A549 treated with AZD2906 at 1 μM for 4 hours (cell line): Measurements from ENCODE around the gene UFC1. TPM values are rescaled to one million over a fixed set of nuclear protein-coding genes. Genes with fewer than 3 reads are reported as not detected.

Source experiments
- total RNA-seq: library from RNA; stranded (reverse); fragments of 200-300 nt; extraction: Qiagen RNA extraction; gene quantifications from 5 replicates; pipeline ENCODE4 v1.2.3, GENCODE V29; 2022

UFC1 gene
- total RNA-seq: 87.5 to 144 TPM (median 90.2 TPM) in 5 replicates

GRCh38 chr1:161153682-161154337 is at the start of gene UFC1:
TSS of gene UFC1 (plus strand) at chr1:161153978. CDS start at chr1:161153998, 20 bp downstream.

GRCh38 chr1:161117759-161118581 is 35.8 kb upstream of the UFC1 start, which contains the start of the genes NIT1 and PFDN2:
TSS of gene NIT1 (plus strand) at chr1:161118105. CDS start at chr1:161118177, 72 bp downstream.
TSS of gene PFDN2 (minus strand) at chr1:161118037. CDS start at chr1:161118026, 11 bp downstream.

GRCh38 chr1:161132410-161133219 is 21.2 kb upstream of the UFC1 start, which contains the start of gene DEDD:
TSS of gene DEDD (minus strand) at chr1:161132667. CDS start at chr1:161124462, 8,205 bp downstream.

GRCh38 chr1:161159087-161159912 is 5.5 kb downstream of the UFC1 start, which contains the start of gene USP21:
TSS of gene USP21 (plus strand) at chr1:161159500. CDS start at chr1:161160641, 1,141 bp downstream.

GRCh38 chr1:161165742-161166668 is 12.2 kb downstream of the UFC1 start, which contains the start of gene PPOX:
TSS of gene PPOX (plus strand) at chr1:161166426. CDS start at chr1:161166848, 422 bp downstream.

GRCh38 chr1:161177112-161177935 is 23.5 kb downstream of the UFC1 start, which contains the start of gene B4GALT3:
TSS of gene B4GALT3 (minus strand) at chr1:161177507. CDS start at chr1:161176060, 1,447 bp downstream.

GRCh38 chr1:161198897-161199431 is 45.2 kb downstream of the UFC1 start, which contains the start of gene ADAMTS4:
TSS of gene ADAMTS4 (minus strand) at chr1:161199054. CDS start at chr1:161198627, 427 bp downstream.

GRCh38 chr1:161201836-161202712 is 48.3 kb downstream of the UFC1 start, which contains the start of gene NDUFS2:
TSS of gene NDUFS2 (plus strand) at chr1:161202367. CDS start at chr1:161202386, 19 bp downstream.

Other genes with a start within 250 kb of the UFC1 start
- 0.64 to 0.98 TPM (median 0.83 TPM) in 5 replicates for gene ITLN2, start 199.2 kb upstream of the UFC1 start, total RNA-seq
- 48.2 to 73.2 TPM (median 62.9 TPM) in 5 replicates for gene F11R, start 132.8 kb upstream of the UFC1 start, total RNA-seq
- 0.15 to 0.48 TPM (median 0.26 TPM) in 3 of 5 replicates, not detected in the others for gene TSTD1, start 115.0 kb upstream of the UFC1 start, total RNA-seq
- 42.5 to 51.3 TPM (median 49.0 TPM) in 5 replicates for gene USF1, start 108.0 kb upstream of the UFC1 start, total RNA-seq
- gene ARHGAP30, start 84.1 kb upstream of the UFC1 start, total RNA-seq: 0.07 to 0.09 TPM (median 0.07 TPM) in 5 replicates
- gene NECTIN4, start 64.4 kb upstream of the UFC1 start, total RNA-seq: 1.6 to 1.9 TPM (median 1.8 TPM) in 5 replicates
- gene KLHDC9, start 55.6 kb upstream of the UFC1 start, total RNA-seq: 1.8 to 2.1 TPM (median 1.8 TPM) in 5 replicates
- gene PFDN2, start 35.9 kb upstream of the UFC1 start, total RNA-seq: 98.5 to 110 TPM (median 106 TPM) in 5 replicates
- 25.8 to 32.2 TPM (median 31.0 TPM) in 5 replicates for gene NIT1, start 35.9 kb upstream of the UFC1 start, total RNA-seq
- 30.9 to 35.3 TPM (median 31.4 TPM) in 5 replicates for gene DEDD, start 21.3 kb upstream of the UFC1 start, total RNA-seq
- gene USP21, start 5.5 kb downstream of the UFC1 start, total RNA-seq: 15.8 to 24.1 TPM (median 22.5 TPM) in 5 replicates
- gene PPOX, start 12.4 kb downstream of the UFC1 start, total RNA-seq: 12.2 to 15.7 TPM (median 15.2 TPM) in 5 replicates
- 20.3 to 25.7 TPM (median 24.3 TPM) in 5 replicates for gene B4GALT3, start 23.5 kb downstream of the UFC1 start, total RNA-seq
- 0.01 to 0.02 TPM (median 0.01 TPM) in 4 of 5 replicates, not detected in the other for gene ADAMTS4, start 45.1 kb downstream of the UFC1 start, total RNA-seq
- gene NDUFS2, start 48.4 kb downstream of the UFC1 start, total RNA-seq: 78.6 to 115 TPM (median 82.0 TPM) in 5 replicates
- 0.17 to 0.33 TPM in 2 of 5 replicates, not detected in the others for gene FCER1G, start 61.3 kb downstream of the UFC1 start, total RNA-seq
- gene APOA2, start 69.7 kb downstream of the UFC1 start, total RNA-seq: 0.95 to 1.9 TPM in 2 of 5 replicates, not detected in the others
- 10.6 to 12.5 TPM (median 12.2 TPM) in 5 replicates for gene TOMM40L, start 72.1 kb downstream of the UFC1 start, total RNA-seq
- gene NR1I3, start 84.2 kb downstream of the UFC1 start, total RNA-seq: 0.07 TPM in 1 of 5 replicates, not detected in the others
- gene PCP4L1, start 104.8 kb downstream of the UFC1 start, total RNA-seq: 0.06 to 0.15 TPM (median 0.07 TPM) in 5 replicates
- gene MPZ, start 156.0 kb downstream of the UFC1 start, total RNA-seq: 0.12 to 0.36 TPM (median 0.24 TPM) in 5 replicates
- gene SDHC, start 160.4 kb downstream of the UFC1 start, total RNA-seq: 238 to 251 TPM (median 241 TPM) in 5 replicates
- gene CFAP126, start 213.9 kb downstream of the UFC1 start, total RNA-seq: 0.16 to 0.22 TPM (median 0.18 TPM) in 5 replicates